Keratinocyte (primary cell): Measurements from ENCODE around the gene CES2.

Experiments
- EZH2 ChIP-seq: IDR thresholded peaks from one replicate; pipeline ENCODE4 v1.6.1; 2012; ENCODE audit warnings: inconsistent platforms, mild to moderate bottlenecking, low read length, moderate library complexity
- TF ChIP-seq, protein P1 (sequence below), 3 experiments: IDR thresholded peaks in 1 of 3; conservative IDR thresholded peaks in 1 of 3; optimal IDR thresholded peaks in 1 of 3; 2 replicates in 2 of 3; 3 replicates in 1 of 3; pipeline versions ENCODE3 to v1.5.1; 2011; ENCODE audit warnings: low read length in 3 of 3, mild to moderate bottlenecking in 3 of 3, moderate library complexity in 2 of 3, control low read depth in 1 of 3, inconsistent platforms in 1 of 3; ENCODE audit not compliant: insufficient read depth in 2 of 3; ENCODE audit errors: extremely low read depth in 1 of 3

DNA sequence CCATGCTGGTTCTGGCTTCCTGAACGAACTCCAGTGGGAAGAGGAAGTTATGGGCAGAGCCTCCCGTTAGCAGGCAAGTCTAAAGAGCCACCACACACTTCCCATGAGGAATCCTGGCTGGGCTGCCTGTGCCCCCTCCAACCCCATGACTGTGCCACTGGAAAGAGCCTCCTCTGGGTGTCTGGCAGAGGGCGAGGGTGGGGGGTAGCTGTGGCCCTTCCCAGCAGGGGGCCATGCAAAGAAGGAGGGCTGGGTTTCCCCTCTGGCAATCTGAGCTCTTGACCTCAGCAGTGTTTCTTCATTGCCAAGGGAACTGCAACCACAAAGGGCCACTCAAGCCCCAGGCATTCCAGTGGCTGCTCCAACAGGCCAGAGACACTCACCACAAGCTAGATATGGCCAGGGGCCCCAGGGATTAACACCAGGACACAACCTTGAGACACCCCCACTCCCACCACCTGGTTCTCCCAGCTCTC lies 8.3 kb upstream of the CES2 start:
- no peak for TF ChIP-seq EZH2
- TF ChIP-seq, protein P1, sequence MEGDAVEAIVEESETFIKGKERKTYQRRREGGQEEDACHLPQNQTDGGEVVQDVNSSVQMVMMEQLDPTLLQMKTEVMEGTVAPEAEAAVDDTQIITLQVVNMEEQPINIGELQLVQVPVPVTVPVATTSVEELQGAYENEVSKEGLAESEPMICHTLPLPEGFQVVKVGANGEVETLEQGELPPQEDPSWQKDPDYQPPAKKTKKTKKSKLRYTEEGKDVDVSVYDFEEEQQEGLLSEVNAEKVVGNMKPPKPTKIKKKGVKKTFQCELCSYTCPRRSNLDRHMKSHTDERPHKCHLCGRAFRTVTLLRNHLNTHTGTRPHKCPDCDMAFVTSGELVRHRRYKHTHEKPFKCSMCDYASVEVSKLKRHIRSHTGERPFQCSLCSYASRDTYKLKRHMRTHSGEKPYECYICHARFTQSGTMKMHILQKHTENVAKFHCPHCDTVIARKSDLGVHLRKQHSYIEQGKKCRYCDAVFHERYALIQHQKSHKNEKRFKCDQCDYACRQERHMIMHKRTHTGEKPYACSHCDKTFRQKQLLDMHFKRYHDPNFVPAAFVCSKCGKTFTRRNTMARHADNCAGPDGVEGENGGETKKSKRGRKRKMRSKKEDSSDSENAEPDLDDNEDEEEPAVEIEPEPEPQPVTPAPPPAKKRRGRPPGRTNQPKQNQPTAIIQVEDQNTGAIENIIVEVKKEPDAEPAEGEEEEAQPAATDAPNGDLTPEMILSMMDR (optimal IDR thresholded peaks at IDR 0.05 in 1 of 3, IDR thresholded peaks at IDR 0.05 in 1 of 3, conservative IDR thresholded peaks at IDR 0.05 in 1 of 3; ENCODE audit: extremely low read depth in 1 of 3, insufficient read depth in 2 of 3, low read length in 3 of 3), result no peak
